CD4-positive, alpha-beta T cell treated with Interleukin-12 subunit alpha and Interleukin-12 subunit beta, for 1 hour (primary cell): Measurements from ENCODE around the gene TCIRG1.

Experiments used
- DNase-seq: peaks from one replicate; pipeline ENCODE4 v3.0.0-alpha.2; 2020

The TCIRG1 gene

DNA sequence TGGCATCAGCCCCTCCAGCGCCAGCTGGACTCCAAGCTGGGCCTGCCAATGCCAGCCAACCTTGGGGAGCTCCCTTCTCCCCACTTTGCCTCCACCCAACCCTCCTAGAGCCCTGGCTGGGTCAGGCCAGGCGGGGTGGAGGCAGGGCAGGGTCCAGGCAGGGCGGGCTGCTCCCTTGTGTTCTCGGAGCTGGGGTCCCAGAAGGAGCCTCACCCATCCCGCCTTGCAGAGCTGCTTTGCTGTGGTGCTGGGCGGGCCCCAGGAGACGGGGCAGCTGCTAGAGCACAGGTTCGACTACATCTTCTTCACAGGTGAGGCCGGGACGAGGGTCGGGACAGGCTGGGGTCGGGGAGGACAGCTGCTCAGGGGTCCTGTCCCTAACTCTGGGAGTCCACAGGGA is 19.3 kb upstream of the TCIRG1 start:
- no peak for DNase-seq

DNA sequence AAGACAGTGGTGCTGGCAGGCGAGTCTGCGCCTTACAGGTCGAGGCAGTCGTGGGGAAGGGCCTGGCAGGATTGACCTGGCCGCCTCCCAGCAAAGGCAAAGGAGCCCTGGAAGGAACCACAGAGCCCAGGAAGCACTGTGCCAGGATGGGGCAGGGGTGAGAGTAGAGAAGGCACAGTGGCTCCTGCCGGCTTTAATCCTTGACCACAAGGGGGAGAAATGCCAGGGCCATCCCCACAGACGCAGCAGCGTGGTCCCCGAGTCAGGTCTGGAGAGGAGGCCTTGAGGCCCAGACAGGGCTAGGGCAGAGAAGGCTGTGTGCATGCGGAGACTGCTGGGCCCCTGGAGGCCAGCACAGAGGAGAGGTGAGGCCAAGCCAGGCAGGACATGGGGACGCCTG is 18.2 kb upstream of the TCIRG1 start:
- no peak for DNase-seq

DNA sequence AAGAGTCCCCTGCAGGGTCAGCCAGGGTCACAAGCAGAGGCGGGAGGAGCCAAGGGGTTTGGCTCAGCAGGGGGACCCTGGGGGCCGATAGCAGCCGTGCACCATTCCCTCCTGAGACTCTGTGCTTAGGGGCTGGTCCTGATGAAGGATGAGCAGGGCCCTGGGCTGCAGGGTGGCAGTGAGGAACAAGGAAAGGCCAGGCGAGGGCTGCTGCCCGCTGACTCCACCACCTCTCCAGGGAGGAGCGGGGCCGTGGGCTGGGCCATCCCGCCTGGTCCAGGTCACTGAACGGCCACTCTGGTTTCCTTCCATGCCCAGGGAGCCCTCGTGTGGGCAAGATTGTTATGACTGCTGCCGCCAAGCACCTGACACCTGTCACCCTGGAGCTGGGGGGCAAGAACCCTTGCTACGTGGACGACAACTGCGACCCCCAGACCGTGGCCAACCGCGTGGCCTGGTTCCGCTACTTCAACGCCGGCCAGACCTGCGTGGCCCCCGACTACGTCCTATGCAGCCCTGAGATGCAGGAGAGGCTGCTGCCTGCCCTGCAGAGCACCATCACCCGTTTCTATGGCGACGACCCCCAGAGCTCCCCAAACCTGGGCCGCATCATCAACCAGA is 17.5 kb upstream of the TCIRG1 start:
- DNase-seq: no peak

DNA sequence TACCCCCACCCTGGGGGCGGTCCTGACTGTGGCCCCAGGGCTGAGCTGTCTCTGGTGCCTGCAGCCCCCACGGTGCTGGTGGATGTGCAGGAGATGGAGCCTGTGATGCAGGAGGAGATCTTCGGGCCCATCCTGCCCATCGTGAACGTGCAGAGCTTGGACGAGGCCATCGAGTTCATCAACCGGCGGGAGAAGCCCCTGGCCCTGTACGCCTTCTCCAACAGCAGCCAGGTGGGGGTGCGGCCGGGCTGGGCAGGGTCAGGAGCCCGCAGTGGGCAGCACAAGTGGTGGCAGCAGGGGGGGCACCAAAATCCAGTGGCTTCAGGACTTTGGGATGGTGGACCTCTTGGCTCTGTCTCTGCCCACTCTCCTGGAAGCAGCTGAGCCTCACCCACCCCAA is 16.3 kb upstream of the TCIRG1 start:
- no peak for DNase-seq

DNA sequence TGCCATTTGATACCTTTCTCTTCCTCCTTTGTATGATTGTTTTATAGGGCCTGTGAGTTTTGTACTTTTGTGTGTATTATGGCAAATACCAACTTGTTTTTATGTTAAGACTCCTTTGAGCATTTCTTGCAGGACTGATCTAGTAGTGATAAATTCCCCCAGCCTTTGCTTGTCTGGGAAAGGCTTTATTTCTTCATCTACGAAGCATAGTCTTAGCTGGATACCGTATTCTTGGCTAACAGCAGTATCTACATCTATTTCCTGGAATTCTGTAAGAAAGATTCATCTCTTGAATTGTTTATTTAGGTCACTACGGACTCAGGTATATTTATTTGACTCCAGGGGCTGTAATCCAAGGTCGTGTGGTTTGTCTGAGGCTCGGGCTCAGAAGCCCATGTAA is 14.3 kb upstream of the TCIRG1 start:
- no peak for DNase-seq

DNA sequence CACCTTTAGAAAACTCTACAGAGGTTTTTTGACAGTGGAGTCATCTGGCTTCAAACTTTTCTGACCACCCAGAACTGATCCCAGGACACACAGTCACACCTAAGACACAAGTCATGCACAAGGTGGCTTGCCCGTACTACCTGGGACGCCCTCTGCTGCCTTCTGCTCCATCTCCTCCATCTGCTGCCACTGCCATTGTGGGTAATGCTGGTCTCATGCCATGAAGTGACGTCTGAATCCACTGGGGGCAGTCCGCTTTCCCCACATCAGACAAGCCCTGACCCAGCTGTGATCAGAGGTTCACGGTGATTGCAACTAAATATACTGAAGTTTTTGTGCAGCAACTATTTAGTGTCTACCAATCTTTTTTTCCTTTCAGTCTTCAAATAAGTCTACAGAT is 13.8 kb upstream of the TCIRG1 start:
- no peak for DNase-seq

DNA sequence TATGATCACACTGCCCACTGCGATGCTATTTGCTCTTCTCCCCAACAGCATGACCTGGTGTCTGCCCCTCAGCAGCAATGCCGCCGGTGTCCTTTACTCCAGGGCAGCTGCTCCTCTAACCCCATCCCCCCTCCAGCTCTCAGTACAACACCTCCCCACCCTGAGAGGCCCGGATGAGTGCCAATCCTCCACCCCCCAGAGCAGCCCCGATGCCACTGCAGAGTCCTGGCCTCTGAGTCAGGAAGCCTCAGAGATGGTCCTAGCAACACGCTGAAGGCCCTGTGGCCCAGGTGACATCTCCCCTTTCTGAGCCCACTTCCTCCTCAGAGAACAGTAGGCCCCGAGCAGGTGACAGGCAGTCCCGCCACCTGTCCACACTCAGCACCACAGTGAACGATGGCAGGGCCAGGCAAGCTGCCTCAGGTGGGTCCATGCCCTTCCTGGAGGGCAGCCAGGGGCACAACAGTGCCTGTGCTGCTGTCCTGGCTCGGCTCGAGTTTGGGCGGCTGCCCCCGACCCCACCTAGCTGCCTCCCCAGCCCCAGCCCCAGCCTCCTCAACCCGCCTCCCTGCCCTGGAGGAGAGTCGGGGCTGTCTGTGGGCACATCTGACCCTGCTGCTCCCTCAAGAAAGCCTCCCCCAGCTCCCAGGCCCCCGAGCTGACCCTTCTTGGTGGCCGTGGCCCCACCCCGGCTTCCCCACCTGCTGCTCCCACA is 12.3 kb upstream of the TCIRG1 start:
- no peak for DNase-seq

DNA sequence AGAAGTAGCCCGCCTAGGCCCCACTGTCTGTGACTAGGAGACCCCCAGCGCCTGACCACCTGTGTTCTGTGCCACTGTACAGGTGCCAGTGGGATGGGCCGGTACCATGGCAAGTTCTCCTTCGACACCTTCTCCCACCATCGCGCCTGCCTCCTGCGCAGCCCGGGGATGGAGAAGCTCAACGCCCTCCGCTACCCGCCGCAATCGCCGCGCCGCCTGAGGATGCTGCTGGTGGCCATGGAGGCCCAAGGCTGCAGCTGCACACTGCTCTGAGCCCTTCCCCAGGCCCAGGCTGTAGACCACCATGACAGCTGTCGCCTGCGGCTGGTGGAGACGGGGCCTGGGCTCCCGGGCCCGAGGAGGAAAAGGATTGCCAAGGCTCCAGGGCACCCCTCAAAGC is 11.2 kb upstream of the TCIRG1 start:
- DNase-seq: no peak

DNA sequence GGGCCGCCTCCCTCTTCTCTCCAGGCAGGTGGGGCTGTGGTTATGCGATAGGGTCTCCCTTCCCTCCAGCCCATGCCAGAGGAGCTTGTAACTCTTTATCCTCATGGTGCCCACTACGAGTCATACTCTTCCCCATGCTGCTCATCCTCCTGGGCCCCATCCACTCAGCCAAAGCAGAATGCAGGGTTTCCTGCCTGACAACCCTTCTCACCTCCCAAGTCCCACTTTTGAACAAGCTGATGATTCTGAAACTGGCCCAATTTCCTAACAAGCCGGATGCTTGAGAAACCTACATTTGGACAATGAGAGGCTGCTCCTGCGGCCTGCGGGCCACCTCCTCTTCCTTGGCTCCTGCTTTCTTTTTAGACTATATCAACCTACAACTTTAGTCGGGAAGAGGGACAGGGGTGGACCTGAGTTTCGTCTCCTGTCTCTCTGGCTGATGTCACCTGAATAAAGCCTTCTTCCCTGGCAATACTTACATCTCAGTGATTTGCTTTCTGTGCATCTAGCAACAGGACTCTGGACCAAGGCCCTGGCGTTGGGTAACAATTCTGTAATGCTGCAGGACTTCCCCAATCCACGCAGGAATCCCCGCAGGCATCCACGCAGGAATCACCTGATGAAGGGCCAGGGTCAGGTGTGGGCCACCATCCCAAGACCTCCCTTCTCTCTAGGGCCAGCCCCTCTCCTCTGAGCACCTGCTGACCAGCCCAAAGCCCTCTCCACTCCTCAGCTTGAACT is 9.9 kb upstream of the TCIRG1 start:
- no peak for DNase-seq

DNA sequence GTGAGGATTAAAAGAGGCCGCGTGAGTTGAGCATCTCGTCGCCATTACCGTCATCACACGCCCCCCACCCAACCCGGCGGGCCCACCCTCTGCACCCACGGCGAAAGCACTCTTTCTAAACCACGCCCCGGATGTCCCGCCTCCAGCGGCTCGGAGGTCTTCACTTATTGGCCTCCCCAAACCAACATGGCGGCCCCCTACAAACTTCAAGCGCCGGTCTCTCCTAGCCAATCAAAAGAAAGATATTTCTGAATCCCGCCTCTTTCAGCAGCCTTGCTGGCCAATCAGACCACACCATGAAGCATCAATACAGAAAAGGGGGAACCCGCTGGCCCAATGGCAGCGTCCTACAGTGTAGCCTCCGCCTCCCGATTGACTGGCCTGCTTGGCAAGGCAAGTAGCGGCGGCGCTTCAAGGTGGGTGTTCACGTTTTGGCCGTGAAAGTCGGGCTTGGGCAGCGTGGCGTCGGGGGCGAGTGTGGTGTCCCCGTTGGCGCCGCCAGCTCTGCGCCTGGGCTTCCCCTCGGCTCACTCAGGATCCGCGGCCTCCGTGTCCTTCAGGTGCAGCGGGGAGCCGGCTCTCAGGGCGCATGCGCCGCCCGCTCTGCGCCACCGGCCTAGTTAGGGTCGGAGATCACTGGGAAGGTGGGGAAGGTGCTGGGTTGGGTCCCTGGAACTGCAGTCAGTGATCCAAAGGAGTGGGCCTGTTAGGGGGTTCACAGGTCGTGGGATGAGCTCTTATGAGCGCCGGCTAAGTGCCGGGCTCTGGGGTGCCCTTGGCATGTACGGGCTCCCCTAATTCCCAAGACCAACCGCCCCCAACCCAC is 8.3 kb upstream of the TCIRG1 start, which contains the start of gene NDUFS8:
TSS of gene NDUFS8 (plus strand) at position 364 of the 826 bp plus-strand sequence. CDS start 1,471 bp downstream, outside the sequence.
- DNase-seq: peak; percentile 99

DNA sequence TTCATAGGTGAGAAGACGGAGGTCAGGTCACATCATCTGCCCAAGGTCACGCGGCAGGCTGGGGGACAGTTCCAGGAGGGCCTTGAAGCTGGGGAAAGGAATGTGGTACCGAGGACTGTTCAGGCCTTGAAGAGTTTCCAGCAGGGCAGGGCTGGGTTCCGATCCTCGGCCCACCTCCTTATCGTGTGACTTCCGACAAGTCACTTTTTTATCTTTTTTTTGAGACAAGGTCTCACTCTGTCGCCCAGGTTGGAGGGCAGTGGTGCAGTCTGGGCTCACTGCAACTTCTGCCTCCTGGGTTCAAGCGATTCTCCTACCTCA is 7.7 kb upstream of the TCIRG1 start:
- peak; percentile 25 for DNase-seq

DNA sequence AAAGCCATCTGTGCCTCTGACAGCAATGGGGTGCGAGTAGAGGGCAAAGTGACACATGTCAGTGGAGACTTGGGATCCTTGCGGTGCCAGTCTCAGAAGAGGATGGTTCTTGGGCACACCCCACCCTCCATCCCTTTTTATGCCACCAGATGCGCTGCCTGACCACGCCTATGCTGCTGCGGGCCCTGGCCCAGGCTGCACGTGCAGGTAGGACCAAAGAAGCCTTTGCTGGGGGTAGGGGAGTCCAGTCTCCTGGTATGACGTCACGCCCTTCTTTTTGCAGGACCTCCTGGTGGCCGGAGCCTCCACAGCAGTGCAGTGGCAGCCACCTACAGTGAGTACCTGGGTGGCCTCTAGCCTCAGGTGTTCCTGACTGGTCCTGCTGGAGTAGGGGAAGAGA is 6.8 kb upstream of the TCIRG1 start:
- no peak for DNase-seq

DNA sequence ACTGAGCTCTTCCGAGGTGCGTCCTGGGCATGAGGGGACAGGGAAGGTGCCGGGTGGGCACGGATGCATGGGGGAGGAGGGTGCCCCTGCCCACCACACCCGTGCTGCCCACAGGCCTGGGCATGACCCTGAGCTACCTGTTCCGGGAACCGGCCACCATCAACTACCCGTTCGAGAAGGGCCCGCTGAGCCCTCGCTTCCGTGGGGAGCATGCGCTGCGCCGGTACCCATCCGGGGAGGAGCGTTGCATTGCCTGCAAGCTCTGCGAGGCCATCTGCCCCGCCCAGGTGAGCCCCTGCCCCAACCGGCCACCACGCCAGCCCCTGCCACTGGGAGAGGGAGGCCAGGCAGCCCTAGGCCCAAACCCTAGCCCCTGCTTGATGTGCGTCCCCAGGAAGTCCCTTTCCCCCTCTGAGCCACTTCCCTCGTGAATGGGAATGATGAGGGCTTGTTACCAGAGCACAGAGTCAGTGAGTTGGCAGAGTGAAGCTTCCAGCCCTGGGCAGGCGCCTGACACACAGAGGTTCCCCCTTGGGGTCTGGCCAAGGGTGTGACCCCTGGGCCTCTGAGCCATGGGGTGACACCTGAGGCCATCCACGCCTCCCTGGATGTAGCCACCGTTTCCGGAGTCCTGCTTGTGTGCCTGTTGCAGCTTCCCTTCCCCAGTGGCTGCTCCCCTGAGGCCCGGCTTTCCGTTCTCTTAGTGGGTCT is 5.7 kb upstream of the TCIRG1 start:
- DNase-seq: no peak

DNA sequence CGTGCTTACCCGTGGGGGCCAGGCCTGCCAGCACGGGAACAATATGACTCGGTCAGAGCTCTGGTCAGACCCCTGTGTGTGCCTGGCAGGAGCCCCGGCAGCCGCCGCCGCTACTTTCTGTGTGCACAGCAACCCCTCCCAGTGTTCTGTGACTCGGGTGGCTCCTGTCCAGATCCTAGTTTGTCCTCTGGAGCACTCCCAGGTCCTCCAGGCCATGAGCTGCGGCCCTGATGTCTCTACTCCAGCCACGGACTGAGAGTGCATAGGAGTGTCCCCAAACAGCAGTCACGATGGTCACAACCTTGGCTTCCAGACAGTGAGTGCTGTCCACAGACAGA is 5.1 kb upstream of the TCIRG1 start:
- DNase-seq: no peak

DNA sequence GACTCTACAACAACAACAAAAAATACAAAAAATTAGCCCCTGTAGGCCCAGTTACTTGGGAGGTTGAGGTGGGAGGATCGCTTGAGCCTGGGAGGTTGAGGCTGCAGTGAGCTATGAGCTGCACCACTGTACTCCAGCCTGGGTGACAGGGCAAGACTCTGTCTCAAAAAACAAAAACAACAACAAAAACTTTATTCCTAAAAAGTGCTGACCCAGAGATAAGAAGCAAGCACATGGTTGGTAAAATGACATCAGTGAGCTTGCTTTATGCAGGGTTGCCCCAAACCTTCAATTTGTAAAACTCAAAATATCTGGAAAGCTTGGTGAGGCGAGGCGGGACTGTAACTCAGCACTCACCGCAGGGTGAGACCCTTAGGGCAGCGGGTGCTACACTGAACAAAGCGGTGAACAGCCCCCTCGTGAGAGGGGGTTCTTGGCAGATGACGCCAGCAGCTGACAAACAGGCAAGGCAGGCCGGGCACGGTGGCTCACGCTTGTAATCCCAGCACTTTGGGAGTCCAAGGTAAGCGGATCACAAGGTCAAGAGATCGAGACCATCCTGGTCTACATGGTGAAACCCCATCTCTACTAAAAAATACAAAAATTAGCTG is 3.5 kb upstream of the TCIRG1 start:
- DNase-seq: no peak

DNA sequence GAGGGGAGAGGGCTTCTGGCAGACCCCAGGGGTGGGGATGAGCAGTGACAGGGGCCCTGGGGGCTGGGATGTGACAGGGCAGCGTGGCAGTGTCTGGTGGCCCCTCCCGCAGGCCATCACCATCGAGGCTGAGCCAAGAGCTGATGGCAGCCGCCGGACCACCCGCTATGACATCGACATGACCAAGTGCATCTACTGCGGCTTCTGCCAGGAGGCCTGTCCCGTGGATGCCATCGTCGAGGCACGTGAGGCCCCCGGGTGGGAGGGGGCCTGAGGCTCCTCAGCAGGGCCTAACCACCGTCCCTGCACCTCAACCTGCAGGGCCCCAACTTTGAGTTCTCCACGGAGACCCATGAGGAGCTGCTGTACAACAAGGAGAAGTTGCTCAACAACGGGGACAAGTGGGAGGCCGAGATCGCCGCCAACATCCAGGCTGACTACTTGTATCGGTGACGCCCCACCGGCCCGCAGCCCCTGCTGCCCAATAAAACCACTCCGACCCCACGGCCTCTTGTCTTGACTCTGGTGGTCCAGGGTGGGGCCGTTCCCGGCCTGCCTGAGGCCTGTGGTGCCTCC is 2.6 kb upstream of the TCIRG1 start:
- no peak for DNase-seq

DNA sequence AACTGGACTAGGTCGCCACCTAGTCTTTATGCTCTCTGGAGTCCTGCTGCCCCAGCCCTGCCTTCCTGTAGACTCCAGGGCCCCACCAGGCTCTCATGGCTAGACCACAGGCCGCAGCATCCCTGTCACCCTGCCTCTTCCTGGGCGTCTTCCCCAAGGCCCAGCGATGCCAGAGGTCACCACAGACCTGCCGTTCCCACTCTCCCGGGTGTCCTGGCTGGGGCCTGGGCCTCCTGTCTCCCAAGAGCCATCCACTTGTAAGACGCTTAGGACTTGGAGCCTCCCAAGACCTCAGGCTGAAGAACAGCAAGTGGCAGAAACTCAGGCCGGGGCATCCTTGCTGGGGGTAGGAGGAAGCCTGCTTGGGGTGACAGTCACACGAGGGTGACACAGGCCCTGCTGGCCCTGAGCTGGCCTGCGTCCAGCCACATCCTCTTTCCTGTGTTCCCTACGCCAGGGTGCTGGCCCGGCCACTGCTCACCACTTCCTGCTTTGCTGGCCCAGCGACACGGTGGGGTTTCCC is 2.0 kb upstream of the TCIRG1 start:
- DNase-seq: peak; percentile 46

DNA sequence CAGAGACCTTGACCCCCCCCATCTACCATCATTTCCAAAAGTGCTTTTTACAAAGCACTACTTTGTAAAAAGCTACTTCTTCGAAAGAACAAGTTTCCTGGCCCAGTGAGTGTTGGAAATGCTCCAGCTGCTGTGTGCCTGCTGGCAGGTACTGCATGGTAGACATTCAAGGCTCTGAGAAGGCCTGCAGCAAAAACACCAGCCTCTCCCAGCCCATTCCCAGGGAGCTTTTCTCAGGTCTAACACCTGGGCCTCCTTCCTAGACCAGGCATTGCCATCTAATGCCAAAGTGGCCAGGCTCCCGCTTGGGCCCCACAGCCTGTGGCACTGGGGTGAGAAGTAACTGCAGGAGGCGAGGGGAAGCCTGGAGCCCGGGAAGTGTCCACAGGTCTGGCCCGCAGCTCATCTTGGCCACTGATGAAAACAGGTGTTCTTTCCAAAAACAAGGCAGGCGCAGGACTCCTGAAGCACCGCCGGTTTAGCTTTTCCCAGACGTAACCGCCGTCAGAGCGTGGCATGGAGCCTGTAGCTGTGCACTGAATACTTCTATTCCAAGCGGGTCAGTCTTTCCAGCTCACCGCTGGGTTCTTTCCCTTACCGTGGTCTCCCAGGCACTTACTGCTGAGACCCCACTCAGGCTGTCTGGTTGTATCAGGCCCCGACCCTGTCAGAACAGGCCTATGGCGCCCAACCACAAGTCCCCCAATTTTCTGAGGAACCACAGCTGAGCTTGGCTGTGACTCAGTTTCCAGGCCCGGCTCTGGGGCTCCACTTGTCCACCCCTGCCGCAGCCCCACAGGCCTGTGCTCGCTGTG is 1.2 kb upstream of the TCIRG1 start:
- DNase-seq: no peak

DNA sequence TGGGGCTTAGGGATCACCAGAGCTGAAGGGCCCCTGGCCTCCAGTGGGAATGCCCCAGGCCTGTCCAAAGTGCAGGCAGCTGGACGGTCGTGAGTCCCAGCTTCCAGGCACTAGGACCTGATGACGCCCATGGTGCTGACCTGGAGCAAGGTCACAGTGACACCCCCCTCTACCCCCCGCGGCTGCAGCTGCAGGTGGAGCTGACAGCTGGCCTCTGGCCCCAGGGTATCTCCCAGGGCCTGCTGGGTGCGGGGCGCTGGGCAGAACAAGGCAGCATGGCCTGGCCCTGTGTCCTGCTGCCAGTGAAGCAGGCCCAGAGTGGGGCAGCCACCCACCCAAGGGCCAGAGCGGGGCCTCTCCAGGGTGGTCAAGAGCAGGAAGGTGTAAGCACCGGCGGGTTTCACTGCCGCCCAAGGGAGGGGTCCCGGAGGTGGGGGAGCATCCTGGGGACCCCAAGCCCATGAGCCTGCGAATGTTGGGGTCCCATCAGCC is 553 bp upstream of the TCIRG1 start:
- DNase-seq: no peak

DNA sequence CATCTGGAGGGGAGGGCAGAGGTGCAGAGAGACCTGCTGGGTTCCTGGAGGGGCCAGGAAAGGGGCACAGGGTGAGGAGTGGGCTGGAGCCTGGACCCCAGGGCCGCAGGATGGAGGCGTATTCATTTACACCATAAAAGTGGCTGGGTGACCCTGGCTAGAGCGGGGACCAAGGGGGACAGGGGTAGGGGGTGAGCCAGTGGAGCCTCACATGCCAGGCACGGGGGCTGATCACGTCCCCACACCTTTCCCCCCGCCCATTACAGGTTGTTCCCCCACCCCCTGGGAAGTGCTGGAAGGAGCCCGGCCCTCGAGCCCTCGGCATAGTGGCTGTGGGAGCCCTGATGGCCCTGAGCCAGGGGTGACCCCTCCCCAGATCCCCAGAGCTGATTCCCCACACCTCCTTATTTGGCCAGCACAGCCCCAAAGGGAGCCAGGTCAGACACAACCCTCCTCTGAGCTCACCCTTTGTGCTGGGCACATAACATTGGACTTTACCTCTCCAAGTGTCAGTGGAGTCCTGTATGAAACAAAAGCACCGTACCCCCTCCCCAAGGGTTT is 781 bp downstream of the TCIRG1 start:
- DNase-seq: no peak
